ENCODE data around the gene SLC2A4RG. TPM values are rescaled to one million over a fixed set of nuclear protein-coding genes. Genes with fewer than 3 reads are reported as not detected.

SLC2A4RG gene
- total and polyA plus RNA-seq, 7 donors = 19.7 to 78.2 (median 33.0) TPM

DNA sequence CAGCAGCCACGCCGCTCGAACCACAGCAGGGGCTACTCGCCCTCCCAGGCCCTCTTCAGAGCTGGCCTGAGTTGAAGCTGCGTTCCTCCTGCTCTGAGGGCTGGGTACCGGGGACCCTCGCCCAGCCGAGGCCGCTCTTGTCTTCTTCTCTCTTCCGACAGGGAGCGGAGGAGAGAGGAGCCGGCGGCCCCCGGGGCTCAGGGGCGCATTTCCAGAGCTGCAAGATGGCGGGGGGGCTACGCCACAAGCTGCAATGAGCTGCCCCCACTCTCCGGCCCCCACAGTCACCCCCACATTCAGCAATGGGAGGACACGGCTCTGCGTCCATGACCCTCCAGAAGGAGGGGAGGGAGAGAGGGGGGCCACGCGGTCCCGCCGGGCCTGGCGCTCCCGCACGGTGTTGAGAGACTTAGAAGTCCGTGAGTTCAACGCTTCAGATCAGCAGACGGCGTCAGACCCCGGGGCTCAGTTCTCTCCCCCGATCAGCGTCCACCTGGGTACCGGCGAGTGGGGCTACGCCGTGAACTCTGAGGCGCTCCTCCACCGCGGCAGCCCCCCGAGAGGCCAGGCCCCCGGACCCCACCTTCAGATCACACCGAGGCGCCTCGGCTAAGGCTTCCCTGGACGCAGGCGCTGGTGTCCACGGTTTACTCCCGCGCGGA is 31.6 kb downstream of the SLC2A4RG start:
- H3K27me3 ChIP-seq = peaks cover 0 to 32% (median 2%) of the 10 kb centered on the region in 3 donors
- peaks cover 0 to 6% (median 0%) of the 10 kb centered on the region in 4 donors for H3K36me3 ChIP-seq
- H3K4me3 ChIP-seq = no peak overlapping the region
- intact Hi-C loops (cut with DNase I) = no loop called here
- no peak overlapping the region for H3K27ac ChIP-seq
- no peaks in the 10 kb centered on the region for H3K9me3 ChIP-seq
- WGBS, 2 donors = 92 to 93% methylated on average over 52 of the region's 52 CpGs
- DNase-seq = no peak
- TF ChIP-seq, protein P1, sequence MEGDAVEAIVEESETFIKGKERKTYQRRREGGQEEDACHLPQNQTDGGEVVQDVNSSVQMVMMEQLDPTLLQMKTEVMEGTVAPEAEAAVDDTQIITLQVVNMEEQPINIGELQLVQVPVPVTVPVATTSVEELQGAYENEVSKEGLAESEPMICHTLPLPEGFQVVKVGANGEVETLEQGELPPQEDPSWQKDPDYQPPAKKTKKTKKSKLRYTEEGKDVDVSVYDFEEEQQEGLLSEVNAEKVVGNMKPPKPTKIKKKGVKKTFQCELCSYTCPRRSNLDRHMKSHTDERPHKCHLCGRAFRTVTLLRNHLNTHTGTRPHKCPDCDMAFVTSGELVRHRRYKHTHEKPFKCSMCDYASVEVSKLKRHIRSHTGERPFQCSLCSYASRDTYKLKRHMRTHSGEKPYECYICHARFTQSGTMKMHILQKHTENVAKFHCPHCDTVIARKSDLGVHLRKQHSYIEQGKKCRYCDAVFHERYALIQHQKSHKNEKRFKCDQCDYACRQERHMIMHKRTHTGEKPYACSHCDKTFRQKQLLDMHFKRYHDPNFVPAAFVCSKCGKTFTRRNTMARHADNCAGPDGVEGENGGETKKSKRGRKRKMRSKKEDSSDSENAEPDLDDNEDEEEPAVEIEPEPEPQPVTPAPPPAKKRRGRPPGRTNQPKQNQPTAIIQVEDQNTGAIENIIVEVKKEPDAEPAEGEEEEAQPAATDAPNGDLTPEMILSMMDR (IDR thresholded peaks at IDR 0.05) = no peak
- TF ChIP-seq POLR2AphosphoS5 (IDR thresholded peaks at IDR 0.05) (no peak), EP300 (IDR thresholded peaks at IDR 0.05) (no peak), POLR2A (IDR thresholded peaks at IDR 0.05) (no peak)
- H3K4me1 ChIP-seq = peaks cover 0 to 9% (median 6%) of the 10 kb centered on the region in 4 donors

DNA sequence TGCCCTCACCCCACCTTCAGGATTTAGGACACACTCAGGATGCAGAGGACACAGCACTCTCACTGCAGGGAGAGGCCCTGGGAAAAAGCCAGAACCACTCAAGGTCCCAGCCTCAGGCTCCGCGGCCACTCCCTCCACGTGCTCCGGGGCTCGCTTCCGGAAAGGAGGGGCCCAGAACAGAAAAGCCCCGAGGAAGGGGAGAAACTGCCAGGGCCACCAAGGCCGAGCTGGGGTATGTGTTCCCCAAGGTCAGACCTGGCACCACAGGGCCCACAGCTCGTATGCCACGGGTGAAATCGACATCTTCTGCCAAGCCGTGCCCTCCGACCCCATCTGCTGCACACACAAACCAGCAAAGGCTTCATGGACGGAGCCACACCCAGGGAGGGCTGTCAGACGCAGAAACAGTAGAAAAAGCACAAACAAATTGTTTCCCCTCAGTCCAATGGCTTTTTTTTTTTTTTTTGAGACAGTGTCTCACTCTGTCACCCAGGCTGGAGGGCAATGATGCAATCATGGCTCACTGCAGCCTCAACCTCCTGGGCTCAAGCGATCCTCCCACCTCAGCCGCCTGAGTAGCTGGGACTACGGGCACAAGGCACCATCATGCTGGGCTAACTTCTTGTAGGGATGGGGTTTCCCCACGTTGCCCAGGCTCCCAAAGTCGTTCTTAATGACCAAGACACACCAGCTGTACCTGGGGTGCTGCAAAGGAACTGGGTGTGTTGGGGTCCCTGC is 33.4 kb downstream of the SLC2A4RG start:
- intact Hi-C loops (cut with DNase I) = no loop called here
- H3K4me1 ChIP-seq = peaks cover 0 to 9% (median 6%) of the 10 kb centered on the region in 4 donors
- H3K4me3 ChIP-seq = no peak overlapping the region
- DNase-seq = no peak
- no peaks in the 10 kb centered on the region for H3K9me3 ChIP-seq
- H3K27ac ChIP-seq = no peak overlapping the region
- H3K36me3 ChIP-seq = no peaks in the 10 kb centered on the region
- WGBS, 2 donors = 34 to 75% methylated on average over 20 of the region's 20 CpGs
- H3K27me3 ChIP-seq = peaks cover 0 to 32% (median 2%) of the 10 kb centered on the region in 3 donors
- TF ChIP-seq, protein P1 (IDR thresholded peaks at IDR 0.05) = no peak
- TF ChIP-seq POLR2A (IDR thresholded peaks at IDR 0.05) = no peak
- TF ChIP-seq EP300 (IDR thresholded peaks at IDR 0.05) = no peak
- no peak for TF ChIP-seq POLR2AphosphoS5 (IDR thresholded peaks at IDR 0.05)

DNA sequence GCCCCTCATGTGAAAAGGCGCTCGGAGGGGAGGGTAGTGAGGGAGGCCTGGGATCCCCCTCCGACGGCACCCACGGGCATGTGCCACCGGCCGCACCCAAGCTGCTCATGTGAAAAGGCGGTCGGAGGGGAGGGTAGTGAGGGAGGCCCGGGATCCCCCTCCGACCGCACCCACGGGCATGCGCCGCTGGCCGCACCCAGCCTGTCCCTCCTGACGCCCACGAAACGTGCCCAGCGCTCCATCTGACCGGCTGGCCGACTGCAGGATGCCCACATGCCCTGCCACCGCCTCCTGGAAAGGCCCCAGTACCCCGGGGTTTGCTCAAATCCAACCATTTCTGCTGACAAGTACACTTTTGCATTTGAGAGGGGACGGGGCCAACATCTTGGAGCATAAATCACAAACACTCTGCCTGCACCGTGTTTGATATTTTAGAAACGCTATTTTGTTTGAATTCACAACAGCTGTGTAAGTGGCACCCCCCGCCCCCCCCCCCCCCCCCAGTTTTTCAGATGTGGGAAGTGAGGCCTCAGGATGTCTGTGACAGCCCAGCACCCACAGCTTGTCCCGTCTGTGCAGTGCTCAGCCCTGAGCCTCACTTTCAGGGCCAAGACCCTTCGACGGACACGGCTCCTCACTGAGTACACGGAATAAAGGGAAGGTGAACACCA is 34.1 kb downstream of the SLC2A4RG start:
- Histone ChIP-seq H3K36me3 (no peaks in the 10 kb centered on the region), H3K27ac (no peak overlapping the region), H3K27me3 (peaks cover 0 to 32% (median 2%) of the 10 kb centered on the region in 3 donors), H3K4me3 (no peak overlapping the region), H3K4me1 (peaks cover 0 to 9% (median 6%) of the 10 kb centered on the region in 4 donors), H3K9me3 (no peaks in the 10 kb centered on the region)
- TF ChIP-seq EP300 (IDR thresholded peaks at IDR 0.05) = no peak
- TF ChIP-seq POLR2A (IDR thresholded peaks at IDR 0.05) = no peak
- TF ChIP-seq, protein P1 (IDR thresholded peaks at IDR 0.05) = no peak
- no peak for TF ChIP-seq POLR2AphosphoS5 (IDR thresholded peaks at IDR 0.05)
- no peak for DNase-seq
- intact Hi-C loops (cut with DNase I) = no loop called here
- WGBS, 2 donors = 80 to 83% methylated on average over 33 of the region's 33 CpGs

DNA sequence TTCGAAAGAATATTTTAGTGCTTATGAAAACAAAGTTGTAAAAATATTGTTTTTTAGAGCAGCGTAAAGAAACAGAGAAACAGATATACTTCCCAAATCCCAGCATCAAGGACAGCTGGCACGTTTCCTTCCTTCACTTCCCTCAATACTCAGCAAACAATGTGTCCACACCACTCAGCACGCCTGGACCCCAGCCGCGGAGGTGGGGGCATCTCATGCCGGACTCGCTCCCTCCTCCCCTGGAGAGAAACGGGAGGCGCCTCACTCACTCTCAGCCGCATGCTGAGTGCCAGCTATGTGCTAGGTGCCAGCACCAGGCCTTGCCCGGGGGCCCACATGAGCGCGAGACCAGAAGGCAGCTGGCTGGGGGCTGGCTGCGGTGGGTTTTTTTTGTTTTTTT is 34.7 kb downstream of the SLC2A4RG start:
- Histone ChIP-seq H3K9me3 (no peaks in the 10 kb centered on the region), H3K36me3 (no peaks in the 10 kb centered on the region), H3K4me1 (peaks cover 0 to 9% (median 6%) of the 10 kb centered on the region in 4 donors), H3K27ac (no peak overlapping the region), H3K4me3 (no peak overlapping the region), H3K27me3 (peaks cover 0 to 32% (median 2%) of the 10 kb centered on the region in 3 donors)
- intact Hi-C loops (cut with DNase I) = no loop called here
- no peak for TF ChIP-seq POLR2AphosphoS5 (IDR thresholded peaks at IDR 0.05)
- no peak for TF ChIP-seq POLR2A (IDR thresholded peaks at IDR 0.05)
- TF ChIP-seq, protein P1 (IDR thresholded peaks at IDR 0.05) = no peak
- TF ChIP-seq EP300 (IDR thresholded peaks at IDR 0.05) = no peak
- 75 to 79% methylated on average over 15 of the region's 15 CpGs for WGBS, 2 donors
- no peak for DNase-seq
